GM12878 (cell line): ENCODE measurements around the gene PYGO1. TPM values are rescaled to one million over a fixed set of nuclear protein-coding genes. Genes with fewer than 3 reads are reported as not detected.
A peak's percentile ranks its signal among the peaks of the same experiment; 100 is the strongest.

Experiments used
- ATAC-seq: fragments of 200-7000 bp; cut with Tn5 transposase; 3 replicates; pipeline ENCODE4 v1.9.1; 2020; ENCODE audit warnings: mild to moderate bottlenecking, moderate library complexity
- BruUV-seq: library from RNA; stranded (reverse); fragments of 400-500 nt; replicated peaks from 2 replicates; lab custom pipeline; 2021; lab: Mats Ljungman, UMichigan
- CTCF ChIA-PET: fragments of 300-600 bp; sonication (Branson Sonifier 250); formaldehyde crosslinking; extraction: SDS; loops from one replicate; lab custom pipeline; 2021; ENCODE audit warnings: inconsistent platforms; lab: Yijun Ruan, JAX
- POLR2A ChIA-PET: fragments of 350-600 bp; formaldehyde crosslinking; extraction: SDS; loops from one replicate; lab custom pipeline; 2021; ENCODE audit warnings: inconsistent platforms; lab: Charles Lee
- RAD21 ChIA-PET: fragments of 300-600 bp; sonication (Branson Sonifier 250); formaldehyde crosslinking; loops from one replicate; lab custom pipeline; 2023; ENCODE audit warnings: antibody characterized with exemption; ENCODE audit not compliant: unreplicated experiment; lab: Charles Lee
- SMC1A ChIA-PET: fragments of 300-600 bp; sonication (Branson Sonifier 250); formaldehyde crosslinking; loops from one replicate; lab custom pipeline; 2023; ENCODE audit not compliant: unreplicated experiment, uncharacterized antibody; lab: Charles Lee
- DNase-seq: peaks from one replicate; pipeline ENCODE4 v3.0.0-alpha.2; 2011; ENCODE audit warnings: low read depth, low spot score
- FAIRE-seq: peaks from 3 replicates; lab custom pipeline; 2011; peaks lifted over from hg19 to GRCh38; lab: Jason Lieb, UNC
- H2AFZ ChIP-seq: 2 replicates; pipeline ENCODE4 v1.6.0; 2011; ENCODE audit warnings: low read depth, low read length, control low read depth; ENCODE audit not compliant: control insufficient read depth
- H3K27ac ChIP-seq: 2 replicates; pipeline ENCODE4 v1.5.1; 2011; ENCODE audit warnings: control low read depth; ENCODE audit not compliant: control insufficient read depth, insufficient read depth
- H3K27me3 ChIP-seq, 2 experiments: replicated peaks in 1 of 2; 2 replicates each; pipeline versions ENCODE4 v1.6.0 to v1.6.1; 2011; ENCODE audit warnings: low read length in 1 of 2; ENCODE audit not compliant: control insufficient read depth in 2 of 2, insufficient read depth in 2 of 2
- H3K36me3 ChIP-seq, 2 experiments: 2 replicates each; pipeline ENCODE4 v1.5.1; 2011; ENCODE audit warnings: low read length in 1 of 2; ENCODE audit not compliant: control insufficient read depth in 2 of 2, insufficient read depth in 2 of 2
- H3K4me1 ChIP-seq: 2 replicates; pipeline ENCODE4 v1.6.1; 2011; ENCODE audit warnings: mild to moderate bottlenecking, low read length, moderate library complexity, mixed read lengths; ENCODE audit not compliant: control insufficient read depth, insufficient read depth
- H3K4me2 ChIP-seq: 2 replicates; pipeline ENCODE4 v1.6.0; 2011; ENCODE audit warnings: control low read depth; ENCODE audit not compliant: control insufficient read depth, insufficient read depth
- H3K4me3 ChIP-seq: fragments of 200-600 bp; sonication (generic); 2 replicates; pipeline ENCODE4 v1.5.1; 2016
- H3K79me2 ChIP-seq: 2 replicates; pipeline ENCODE4 v1.6.0; 2011; ENCODE audit warnings: low read length; ENCODE audit not compliant: control insufficient read depth, insufficient read depth
- H3K9ac ChIP-seq: 2 replicates; pipeline ENCODE4 v1.8.0; 2011; ENCODE audit warnings: low read length, control low read depth, mixed read lengths; ENCODE audit not compliant: control insufficient read depth, insufficient read depth
- H3K9me3 ChIP-seq: replicated peaks from 3 replicates; pipeline ENCODE4 v1.5.1; 2011; ENCODE audit warnings: mild to moderate bottlenecking, low read length; ENCODE audit not compliant: control insufficient read depth, insufficient read depth
- H4K20me1 ChIP-seq: 2 replicates; pipeline ENCODE4 v1.6.0; 2011; ENCODE audit not compliant: control insufficient read depth, insufficient read depth
- BHLHE40 ChIP-seq, 2 experiments: fragments of 450-650 bp in 1 of 2; IDR thresholded peaks; 2 replicates each; pipeline ENCODE4 v1.6.1; 2011 to 2017; ENCODE audit warnings: low read depth in 2 of 2, borderline replicate concordance in 1 of 2, improper control_type of control experiment in 1 of 2, low read length in 1 of 2, mild to moderate bottlenecking in 1 of 2
- CHD1 ChIP-seq: IDR thresholded peaks from 2 replicates; pipeline ENCODE4 v1.6.1; 2012; ENCODE audit warnings: low read depth, low read length, improper control_type of control experiment
- CHD2 ChIP-seq: IDR thresholded peaks from 2 replicates; pipeline ENCODE4 v1.6.1; 2011; ENCODE audit warnings: low read depth, low read length, improper control_type of control experiment, borderline replicate concordance
- CREB1 ChIP-seq: IDR thresholded peaks from 2 replicates; pipeline ENCODE4 v1.6.1; 2012; ENCODE audit warnings: low read depth, mild to moderate bottlenecking, inconsistent platforms
- FOXM1 ChIP-seq: IDR thresholded peaks from 2 replicates; pipeline ENCODE4 v1.6.1; 2012; ENCODE audit warnings: low read depth, mild to moderate bottlenecking, inconsistent platforms, low read length, moderate library complexity
- IKZF1 ChIP-seq: fragments of 450-650 bp; conservative IDR thresholded peaks from 2 replicates; pipeline ENCODE4 v1.6.1; 2017; ENCODE audit warnings: antibody characterized with exemption, mild to moderate bottlenecking
- IRF4 ChIP-seq: IDR thresholded peaks from 2 replicates; pipeline ENCODE4 v1.6.1; 2011; ENCODE audit warnings: low read depth, low read length
- KDM1A ChIP-seq: fragments of 200-600 bp; sonication (generic); IDR thresholded peaks from 2 replicates; pipeline ENCODE4 v1.6.1; 2016; ENCODE audit warnings: borderline replicate concordance
- MXI1 ChIP-seq: fragments of 150-350 bp; IDR thresholded peaks from 2 replicates; pipeline ENCODE4 v1.6.1; 2011; ENCODE audit warnings: low read depth, mild to moderate bottlenecking, inconsistent platforms, low read length, improper control_type of control experiment
- NR2C1 ChIP-seq: fragments of 450-650 bp; IDR thresholded peaks from 2 replicates; pipeline ENCODE4 v1.6.1; 2017; ENCODE audit warnings: antibody characterized with exemption, mild to moderate bottlenecking, moderate library complexity
- NR2F1 ChIP-seq: fragments of 450-650 bp; conservative IDR thresholded peaks from 2 replicates; pipeline ENCODE4 v1.6.1; 2017; ENCODE audit warnings: mild to moderate bottlenecking
- NRF1 ChIP-seq: conservative IDR thresholded peaks from 2 replicates; pipeline ENCODE4 v1.6.1; 2011; ENCODE audit warnings: mild to moderate bottlenecking, low read depth, low read length, improper control_type of control experiment
- POLR2A ChIP-seq: IDR thresholded peaks from 2 replicates; pipeline ENCODE4 v1.6.1; 2011; ENCODE audit warnings: low read depth, mild to moderate bottlenecking, low read length
- SIN3A ChIP-seq: IDR thresholded peaks from 2 replicates; pipeline ENCODE4 v1.6.1; 2012; ENCODE audit warnings: low read depth, low read length, improper control_type of control experiment
- TBL1XR1 ChIP-seq: IDR thresholded peaks from 2 replicates; pipeline ENCODE4 v1.6.1; 2012; ENCODE audit warnings: low read depth, low read length, improper control_type of control experiment
- TCF12 ChIP-seq: IDR thresholded peaks from 2 replicates; pipeline ENCODE4 v1.6.1; 2011; ENCODE audit warnings: low read depth, mild to moderate bottlenecking, low read length
- TCF3 ChIP-seq: IDR thresholded peaks from 2 replicates; pipeline ENCODE4 v1.6.1; 2012; ENCODE audit warnings: low read depth, mild to moderate bottlenecking, low read length, borderline replicate concordance; ENCODE audit not compliant: insufficient read depth
- WGBS: methylation state at CpG from one replicate; pipeline ENCODE4 v1.1.6; 2016; ENCODE audit warnings: low lambda C conversion rate; ENCODE audit not compliant: insufficient replicate concordance, insufficient coverage; ENCODE audit errors: missing lambda C conversion rate; 5-methylcytosine and 5-hydroxymethylcytosine counted together
- in situ Hi-C: fragments of 300-500 bp; cut with MboI; formaldehyde crosslinking; loops from 9 replicates; pipeline ENCODE4 v1.14.3; 2018; ENCODE audit warnings: mixed read lengths
- intact Hi-C: fragments of 100-400 bp; cut with micrococcal nuclease; formaldehyde crosslinking; loops from one replicate; pipeline ENCODE4 v1.14.2; 2022; ENCODE audit not compliant: unreplicated experiment
- polyA plus RNA-seq, 11 experiments: library from polyadenylated mRNA; depleted of rRNA in 4 of 11; unstranded in 6 of 11; stranded (reverse) in 5 of 11; fragments of >200 nt; fragmentation: Nextera tagmentation in 4 of 11; fragmentation: Illumina TruSeq in 1 of 11; extraction: Ambion mirVana in 4 of 11; extraction: Trizol in 1 of 11; gene quantifications; 1 replicate in 1 of 11; 2 replicates in 10 of 11; pipeline versions ENCODE4 v1.2.1 to v1.2.3, GENCODE V29; 2011 to 2016; ENCODE audit warnings: inconsistent platforms in 2 of 11, missing spikeins in 2 of 11, low read depth in 1 of 11
- total RNA-seq, 4 experiments: library from RNA; depleted of rRNA in 3 of 4; stranded (reverse); fragments of >200 nt in 3 of 4; fragmentation: Illumina TruSeq in 1 of 4; extraction: Trizol in 1 of 4; gene quantifications; 2 replicates each; pipeline versions ENCODE4 v1.2.1 to v1.2.3, GENCODE V29; 2013 to 2021
- TF ChIP-seq, protein P1 (sequence below): fragments of 450-650 bp; conservative IDR thresholded peaks from 2 replicates; pipeline ENCODE4 v1.6.1; 2017; ENCODE audit warnings: mild to moderate bottlenecking, moderate library complexity
- TF ChIP-seq, protein P2 (sequence below): fragments of 450-650 bp; IDR thresholded peaks from 2 replicates; pipeline ENCODE4 v1.6.1; 2017; ENCODE audit warnings: low read depth, mild to moderate bottlenecking, moderate library complexity

PYGO1 gene
- total and polyA plus RNA-seq, 10 of the 15 experiments (the other 5 are each of a cell fraction or from before 2014, with no cell fraction given): 0.01 TPM; not detected in 9

DNA sequence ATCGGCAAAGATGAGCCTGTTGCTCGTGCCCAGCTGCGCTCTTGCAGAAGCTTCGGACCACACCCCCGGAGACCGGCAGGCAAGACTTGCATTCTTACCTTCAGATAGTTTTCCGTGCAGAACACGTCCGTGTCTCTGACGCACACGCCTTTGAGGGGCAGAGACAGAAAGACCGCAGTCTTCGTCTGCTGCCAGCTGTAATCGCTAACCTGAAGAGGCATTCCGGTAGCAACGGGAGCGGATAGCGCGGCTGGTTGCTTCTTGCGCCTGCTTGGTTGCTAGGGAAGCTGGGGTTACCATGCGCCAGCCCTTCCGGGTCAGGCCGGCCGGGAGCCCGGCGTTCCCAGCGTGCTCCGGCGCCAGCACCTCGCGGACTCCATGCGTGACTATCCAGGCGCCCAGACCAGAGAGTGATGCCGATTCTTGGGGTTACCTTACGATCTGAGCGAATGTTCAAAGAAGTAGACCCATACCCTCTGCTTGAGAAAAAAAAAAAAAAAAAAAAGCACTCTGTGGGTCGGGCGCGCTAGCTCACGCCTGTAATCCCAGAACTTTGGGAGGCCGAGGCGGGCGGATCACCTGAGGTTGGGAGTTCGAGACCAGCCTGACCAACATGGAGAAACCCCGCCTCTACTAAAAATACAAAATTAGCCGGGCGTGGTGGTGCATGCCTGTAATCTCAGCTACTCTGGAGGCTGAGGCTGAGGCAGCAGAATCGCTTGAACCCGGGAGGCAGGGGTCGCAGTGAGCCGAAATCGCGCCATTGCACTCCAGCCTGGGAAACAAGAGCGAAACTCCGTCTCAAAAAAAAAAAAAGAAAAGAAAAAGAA is 89.8 kb downstream of the PYGO1 start (continued):
- TF ChIP-seq, protein P1, sequence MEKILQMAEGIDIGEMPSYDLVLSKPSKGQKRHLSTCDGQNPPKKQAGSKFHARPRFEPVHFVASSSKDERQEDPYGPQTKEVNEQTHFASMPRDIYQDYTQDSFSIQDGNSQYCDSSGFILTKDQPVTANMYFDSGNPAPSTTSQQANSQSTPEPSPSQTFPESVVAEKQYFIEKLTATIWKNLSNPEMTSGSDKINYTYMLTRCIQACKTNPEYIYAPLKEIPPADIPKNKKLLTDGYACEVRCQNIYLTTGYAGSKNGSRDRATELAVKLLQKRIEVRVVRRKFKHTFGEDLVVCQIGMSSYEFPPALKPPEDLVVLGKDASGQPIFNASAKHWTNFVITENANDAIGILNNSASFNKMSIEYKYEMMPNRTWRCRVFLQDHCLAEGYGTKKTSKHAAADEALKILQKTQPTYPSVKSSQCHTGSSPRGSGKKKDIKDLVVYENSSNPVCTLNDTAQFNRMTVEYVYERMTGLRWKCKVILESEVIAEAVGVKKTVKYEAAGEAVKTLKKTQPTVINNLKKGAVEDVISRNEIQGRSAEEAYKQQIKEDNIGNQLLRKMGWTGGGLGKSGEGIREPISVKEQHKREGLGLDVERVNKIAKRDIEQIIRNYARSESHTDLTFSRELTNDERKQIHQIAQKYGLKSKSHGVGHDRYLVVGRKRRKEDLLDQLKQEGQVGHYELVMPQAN: peak; percentile 73; the same call in 1 of the 2 replicates
- TF ChIP-seq TCF12: peak; percentile 23; the same call in 1 of the 2 replicates
- TF ChIP-seq IRF4: peak; percentile 15; the same call in 1 of the 2 replicates
- 0 out of 2 replicates have a peak, but pooled peaks have one; percentile 39 for TF ChIP-seq TBL1XR1
- TF ChIP-seq NR2F1: peak; percentile 12; the same call in 1 of the 2 replicates
- peak; percentile 57 for TF ChIP-seq MXI1
- TF ChIP-seq CREB1: 0 out of 2 replicates have a peak, but pooled peaks have one; percentile 15
- peak; percentile 92 for TF ChIP-seq NR2C1
- peak; percentile 54 for TF ChIP-seq POLR2A
- peak; percentile 48 for TF ChIP-seq IKZF1
- peak; percentile 59; the same call in 1 of the 2 replicates for TF ChIP-seq SIN3A

DNA sequence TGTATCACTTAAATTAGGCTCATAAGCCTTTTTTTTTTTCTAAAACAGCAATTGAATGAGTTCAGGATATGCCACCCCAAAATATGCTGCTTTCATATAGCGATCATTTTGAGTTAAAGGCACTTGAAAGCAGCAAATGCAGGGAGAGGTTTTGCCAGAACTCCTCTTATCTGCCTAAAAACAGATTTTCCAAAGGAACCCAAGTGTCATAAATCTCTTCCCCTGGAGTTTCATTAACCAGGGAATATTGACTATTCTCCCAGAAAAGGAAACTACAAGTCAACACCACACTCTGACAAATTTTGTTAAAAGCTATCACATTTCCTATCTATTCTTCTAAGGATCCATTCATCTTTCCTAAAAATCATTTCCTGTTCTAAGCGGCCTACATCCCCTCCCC is 91.4 kb downstream of the PYGO1 start:
- Histone ChIP-seq H3K27me3 (no peaks in the 10 kb centered on the region), H2AFZ (no peak overlapping the region), H3K27ac (no peak overlapping the region), H4K20me1 (no peaks in the 10 kb centered on the region), H3K36me3 (no peaks in the 10 kb centered on the region), H3K9ac (no peak overlapping the region), H3K4me1 (no peaks in the 10 kb centered on the region; the same call in 1 of the 2 replicates), H3K79me2 (no peaks in the 10 kb centered on the region), H3K4me3 (no peak overlapping the region), H3K9me3 (no peaks in the 10 kb centered on the region), H3K4me2 (no peak overlapping the region)
- ChIA-PET POLR2A (no interaction called here), RAD21 (no interaction called here), SMC1A (no interaction called here), CTCF (no interaction called here)
- in situ Hi-C loops (no loop called here), intact Hi-C loops (no loop called here)
- DNase-seq (no peak), ATAC-seq (no peak), FAIRE-seq (no peak)
- TF ChIP-seq CHD2: no peak
- no peak for TF ChIP-seq FOXM1
- TF ChIP-seq, protein P2, sequence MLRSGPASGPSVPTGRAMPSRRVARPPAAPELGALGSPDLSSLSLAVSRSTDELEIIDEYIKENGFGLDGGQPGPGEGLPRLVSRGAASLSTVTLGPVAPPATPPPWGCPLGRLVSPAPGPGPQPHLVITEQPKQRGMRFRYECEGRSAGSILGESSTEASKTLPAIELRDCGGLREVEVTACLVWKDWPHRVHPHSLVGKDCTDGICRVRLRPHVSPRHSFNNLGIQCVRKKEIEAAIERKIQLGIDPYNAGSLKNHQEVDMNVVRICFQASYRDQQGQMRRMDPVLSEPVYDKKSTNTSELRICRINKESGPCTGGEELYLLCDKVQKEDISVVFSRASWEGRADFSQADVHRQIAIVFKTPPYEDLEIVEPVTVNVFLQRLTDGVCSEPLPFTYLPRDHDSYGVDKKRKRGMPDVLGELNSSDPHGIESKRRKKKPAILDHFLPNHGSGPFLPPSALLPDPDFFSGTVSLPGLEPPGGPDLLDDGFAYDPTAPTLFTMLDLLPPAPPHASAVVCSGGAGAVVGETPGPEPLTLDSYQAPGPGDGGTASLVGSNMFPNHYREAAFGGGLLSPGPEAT: no peak
- TF ChIP-seq CHD1: no peak
- no peak for TF ChIP-seq NRF1
- no peak for TF ChIP-seq KDM1A
- TF ChIP-seq BHLHE40 (IDR thresholded peaks at IDR 0.05; ENCODE audit: borderline replicate concordance in 1 of 2, low read depth in 2 of 2, low read length in 1 of 2): no peak
- no peak for TF ChIP-seq TCF3
- no TSS peak for BruUV-seq
- 62% methylated on average over 2 of the region's 2 CpGs for WGBS
